HepG2 (cell line): ENCODE results near the gene CLPTM1L. TPM values are rescaled to one million over a fixed set of nuclear protein-coding genes. Genes with fewer than 3 reads are reported as not detected.
A peak's percentile ranks its signal among the peaks of the same experiment; 100 is the strongest.

Experiments
- ATAC-seq: fragments of 200-7000 bp; cut with Tn5 transposase; 3 replicates; pipeline ENCODE4 v1.9.1; 2020; ENCODE audit warnings: mild to moderate bottlenecking, moderate library complexity
- BruUV-seq: library from RNA; stranded (reverse); fragments of 400-500 nt; replicated peaks from 2 replicates; lab custom pipeline; 2021; lab: Mats Ljungman, UMichigan
- CTCF ChIA-PET: fragments of 300-600 bp; formaldehyde crosslinking; extraction: SDS; loops from one replicate; lab custom pipeline; 2021; ENCODE audit warnings: low total read pairs, inconsistent platforms, low intra/inter-chr PET ratio; lab: Yijun Ruan, JAX
- POLR2A ChIA-PET: fragments of 350-600 bp; sonication (Branson Sonifier 250); formaldehyde crosslinking; loops from one replicate; lab custom pipeline; 2020; ENCODE audit warnings: antibody characterized with exemption, inconsistent platforms; lab: Yijun Ruan, JAX
- DNase-seq: peaks from one replicate; pipeline ENCODE4 v3.0.0-alpha.2; 2015; ENCODE audit warnings: low spot score
- FAIRE-seq: peaks from 3 replicates; lab custom pipeline; 2011; peaks lifted over from hg19 to GRCh38; lab: Jason Lieb, UNC
- H2AFZ ChIP-seq: one replicate; pipeline ENCODE4 v1.6.1; 2011; ENCODE audit warnings: low read length, inconsistent platforms
- H3K27ac ChIP-seq: fragments of 300-600 bp; 3 replicates; pipeline ENCODE4 v1.8.0; 2011; ENCODE audit warnings: mixed run types, mild to moderate bottlenecking, mixed read lengths, low read length, inconsistent platforms; ENCODE audit not compliant: insufficient read depth; ENCODE audit errors: extremely low read length
- H3K27me3 ChIP-seq, 2 experiments: fragments of 200-600 bp in 1 of 2; 2 replicates in 1 of 2; 3 replicates in 1 of 2; pipeline versions ENCODE4 v1.6.0 to v1.8.0; 2011; ENCODE audit warnings: low read length in 2 of 2, mild to moderate bottlenecking in 2 of 2, moderate library complexity in 2 of 2, inconsistent platforms in 1 of 2; ENCODE audit not compliant: insufficient read depth in 2 of 2, control insufficient read depth in 1 of 2
- H3K36me3 ChIP-seq, 2 experiments: fragments of 200-600 bp in 1 of 2; replicated peaks in 1 of 2; 2 replicates in 1 of 2; 3 replicates in 1 of 2; pipeline versions ENCODE4 v1.5.1 to v1.8.0; 2011; ENCODE audit warnings: low read length in 2 of 2, inconsistent platforms in 1 of 2; ENCODE audit not compliant: insufficient read depth in 2 of 2, control insufficient read depth in 1 of 2
- H3K4me1 ChIP-seq: 2 replicates; pipeline ENCODE4 v1.5.1; 2012; ENCODE audit warnings: low read length, inconsistent platforms; ENCODE audit not compliant: insufficient read depth
- H3K4me2 ChIP-seq: 2 replicates; pipeline ENCODE4 v1.6.0; 2011; ENCODE audit warnings: low read depth, low read length, inconsistent platforms
- H3K4me3 ChIP-seq, 3 experiments: fragments of 200-600 bp in 1 of 3; sonication (generic), shearing (Covaris generic) in 1 of 3; replicated peaks in 1 of 3; 2 replicates each; pipeline ENCODE4 v1.5.1; 2011 to 2016; ENCODE audit warnings: low read length in 3 of 3, inconsistent platforms in 2 of 3, low read depth in 2 of 3, mild to moderate bottlenecking in 2 of 3, control low read depth in 1 of 3, mixed read lengths in 1 of 3; ENCODE audit not compliant: insufficient read depth in 1 of 3
- H3K79me2 ChIP-seq: one replicate; pipeline ENCODE4 v1.6.1; 2011; ENCODE audit warnings: low read length, inconsistent platforms; ENCODE audit not compliant: insufficient read depth
- H3K9ac ChIP-seq: 2 replicates; pipeline ENCODE4 v1.6.0; 2011; ENCODE audit warnings: mild to moderate bottlenecking, low read depth, low read length, inconsistent platforms; ENCODE audit not compliant: insufficient read depth
- H3K9me3 ChIP-seq: 2 replicates; pipeline ENCODE4 v1.5.1; 2012; ENCODE audit warnings: mild to moderate bottlenecking, low read length
- H4K20me1 ChIP-seq: 2 replicates; pipeline ENCODE4 v1.6.0; 2011; ENCODE audit warnings: inconsistent platforms, mild to moderate bottlenecking, low read length, moderate library complexity; ENCODE audit not compliant: insufficient read depth
- E2F1 ChIP-seq: sonication (generic); formaldehyde crosslinking; IDR thresholded peaks from 2 replicates; pipeline ENCODE4 v1.5.0; 2020; ENCODE audit warnings: missing genetic modification reagents
- FLYWCH1 ChIP-seq: sonication (generic); formaldehyde crosslinking; IDR thresholded peaks from 2 replicates; pipeline ENCODE4 v1.8.1; 2023; ENCODE audit warnings: mild to moderate bottlenecking, missing genetic modification reagents
- JUN ChIP-seq: sonication (generic); formaldehyde crosslinking; IDR thresholded peaks from 2 replicates; pipeline ENCODE4 v1.4.0; 2020; ENCODE audit warnings: mild to moderate bottlenecking, missing genetic modification reagents
- NFRKB ChIP-seq: fragments of 450-650 bp; IDR thresholded peaks from 2 replicates; pipeline ENCODE4 v1.6.1; 2017
- RFX3 ChIP-seq: IDR thresholded peaks from 2 replicates; pipeline ENCODE4 v1.6.1; 2016; ENCODE audit warnings: missing biosample characterization, missing genetic modification reagents
- SUZ12 ChIP-seq: fragments of 150-350 bp; IDR thresholded peaks from 2 replicates; pipeline ENCODE4 v1.6.1; 2014; ENCODE audit warnings: low read depth, low read length
- THAP11 ChIP-seq: IDR thresholded peaks from 2 replicates; pipeline ENCODE4 v1.6.1; 2016; ENCODE audit warnings: missing biosample characterization, missing genetic modification reagents
- ZNF138 ChIP-seq: sonication (generic); formaldehyde crosslinking; IDR thresholded peaks from 2 replicates; pipeline ENCODE4 v1.5.0; 2020; ENCODE audit warnings: mild to moderate bottlenecking, low read depth, missing genetic modification reagents
- WGBS: methylation state at CpG from one replicate; pipeline ENCODE4 v1.1.6; 2017; ENCODE audit warnings: low lambda C conversion rate; 5-methylcytosine and 5-hydroxymethylcytosine counted together
- in situ Hi-C: cut with HindIII; loops from 2 replicates; pipeline ENCODE4 v1.10.0; 2017; ENCODE audit warnings: low pct_unique_long_range_greater_than_20kb; ENCODE audit not compliant: extremely low pct_ligation_motif_present
- intact Hi-C: fragments of 100-400 bp; cut with micrococcal nuclease; formaldehyde crosslinking; loops from one replicate; pipeline ENCODE4 v1.10.0; 2022; ENCODE audit not compliant: unreplicated experiment
- polyA plus RNA-seq, 8 experiments: library from polyadenylated mRNA; depleted of rRNA in 3 of 8; stranded (reverse) in 7 of 8; unstranded in 1 of 8; fragments of >200 nt; fragmentation: Illumina TruSeq in 4 of 8; extraction: Trizol in 4 of 8; gene quantifications; 2 replicates each; pipeline versions ENCODE4 v1.2.1 to v1.2.3, GENCODE V29; 2011 to 2016; ENCODE audit warnings: low read depth in 4 of 8, missing spikeins in 1 of 8, mixed read lengths in 1 of 8; ENCODE audit not compliant: insufficient read depth in 1 of 8
- total RNA-seq, 5 experiments: library from RNA; depleted of rRNA; stranded (reverse); fragments of >200 nt; fragmentation: Illumina TruSeq; extraction: Trizol; gene quantifications; 2 replicates each; pipeline ENCODE4 v1.2.3, GENCODE V29; 2016; ENCODE audit warnings: low read depth in 1 of 5
- TF ChIP-seq, protein P1 (sequence below): sonication (generic); formaldehyde crosslinking; IDR thresholded peaks from 2 replicates; pipeline ENCODE4 v1.9.0; 2021; ENCODE audit warnings: missing genetic modification reagents, mild to moderate bottlenecking, borderline replicate concordance
- TF ChIP-seq, protein P2 (sequence below): sonication (generic); formaldehyde crosslinking; IDR thresholded peaks from 2 replicates; pipeline ENCODE4 v1.4.0; 2020; ENCODE audit warnings: mild to moderate bottlenecking, missing genetic modification reagents
- TF ChIP-seq, protein P3 (sequence below): sonication (generic); formaldehyde crosslinking; IDR thresholded peaks from 2 replicates; pipeline ENCODE4 v1.5.0; 2020; ENCODE audit warnings: missing genetic modification reagents, mild to moderate bottlenecking, borderline replicate concordance
- TF ChIP-seq, protein P4 (sequence below): sonication (generic); formaldehyde crosslinking; IDR thresholded peaks from 2 replicates; pipeline ENCODE4 v1.4.0; 2020; ENCODE audit warnings: missing genetic modification reagents

The CLPTM1L gene
- total and polyA plus RNA-seq, 2 of the 13 experiments (the other 11 are each of a cell fraction or from before 2014, with no cell fraction given): 80.3 to 124 TPM

GRCh38 chr5:1330847-1331831, 13.8 kb downstream of the CLPTM1L start:
- no peaks in the 10 kb centered on the region for H3K9me3 ChIP-seq
- H3K27ac ChIP-seq: no peak overlapping the region
- TF ChIP-seq E2F1 (CRISPR knock-in tag) (no peak), JUN (CRISPR knock-in tag) (no peak), NFRKB (no peak), FLYWCH1 (CRISPR knock-in tag) (no peak), RFX3 (CRISPR knock-in tag) (no peak), ZNF138 (CRISPR knock-in tag) (no peak), SUZ12 (no peak), THAP11 (CRISPR knock-in tag) (no peak)
- TF ChIP-seq, protein P1, sequence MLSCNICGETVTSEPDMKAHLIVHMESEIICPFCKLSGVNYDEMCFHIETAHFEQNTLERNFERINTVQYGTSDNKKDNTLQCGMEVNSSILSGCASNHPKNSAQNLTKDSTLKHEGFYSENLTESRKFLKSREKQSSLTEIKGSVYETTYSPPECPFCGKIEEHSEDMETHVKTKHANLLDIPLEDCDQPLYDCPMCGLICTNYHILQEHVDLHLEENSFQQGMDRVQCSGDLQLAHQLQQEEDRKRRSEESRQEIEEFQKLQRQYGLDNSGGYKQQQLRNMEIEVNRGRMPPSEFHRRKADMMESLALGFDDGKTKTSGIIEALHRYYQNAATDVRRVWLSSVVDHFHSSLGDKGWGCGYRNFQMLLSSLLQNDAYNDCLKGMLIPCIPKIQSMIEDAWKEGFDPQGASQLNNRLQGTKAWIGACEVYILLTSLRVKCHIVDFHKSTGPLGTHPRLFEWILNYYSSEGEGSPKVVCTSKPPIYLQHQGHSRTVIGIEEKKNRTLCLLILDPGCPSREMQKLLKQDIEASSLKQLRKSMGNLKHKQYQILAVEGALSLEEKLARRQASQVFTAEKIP (CRISPR knock-in tag): no peak
- TF ChIP-seq, protein P2, sequence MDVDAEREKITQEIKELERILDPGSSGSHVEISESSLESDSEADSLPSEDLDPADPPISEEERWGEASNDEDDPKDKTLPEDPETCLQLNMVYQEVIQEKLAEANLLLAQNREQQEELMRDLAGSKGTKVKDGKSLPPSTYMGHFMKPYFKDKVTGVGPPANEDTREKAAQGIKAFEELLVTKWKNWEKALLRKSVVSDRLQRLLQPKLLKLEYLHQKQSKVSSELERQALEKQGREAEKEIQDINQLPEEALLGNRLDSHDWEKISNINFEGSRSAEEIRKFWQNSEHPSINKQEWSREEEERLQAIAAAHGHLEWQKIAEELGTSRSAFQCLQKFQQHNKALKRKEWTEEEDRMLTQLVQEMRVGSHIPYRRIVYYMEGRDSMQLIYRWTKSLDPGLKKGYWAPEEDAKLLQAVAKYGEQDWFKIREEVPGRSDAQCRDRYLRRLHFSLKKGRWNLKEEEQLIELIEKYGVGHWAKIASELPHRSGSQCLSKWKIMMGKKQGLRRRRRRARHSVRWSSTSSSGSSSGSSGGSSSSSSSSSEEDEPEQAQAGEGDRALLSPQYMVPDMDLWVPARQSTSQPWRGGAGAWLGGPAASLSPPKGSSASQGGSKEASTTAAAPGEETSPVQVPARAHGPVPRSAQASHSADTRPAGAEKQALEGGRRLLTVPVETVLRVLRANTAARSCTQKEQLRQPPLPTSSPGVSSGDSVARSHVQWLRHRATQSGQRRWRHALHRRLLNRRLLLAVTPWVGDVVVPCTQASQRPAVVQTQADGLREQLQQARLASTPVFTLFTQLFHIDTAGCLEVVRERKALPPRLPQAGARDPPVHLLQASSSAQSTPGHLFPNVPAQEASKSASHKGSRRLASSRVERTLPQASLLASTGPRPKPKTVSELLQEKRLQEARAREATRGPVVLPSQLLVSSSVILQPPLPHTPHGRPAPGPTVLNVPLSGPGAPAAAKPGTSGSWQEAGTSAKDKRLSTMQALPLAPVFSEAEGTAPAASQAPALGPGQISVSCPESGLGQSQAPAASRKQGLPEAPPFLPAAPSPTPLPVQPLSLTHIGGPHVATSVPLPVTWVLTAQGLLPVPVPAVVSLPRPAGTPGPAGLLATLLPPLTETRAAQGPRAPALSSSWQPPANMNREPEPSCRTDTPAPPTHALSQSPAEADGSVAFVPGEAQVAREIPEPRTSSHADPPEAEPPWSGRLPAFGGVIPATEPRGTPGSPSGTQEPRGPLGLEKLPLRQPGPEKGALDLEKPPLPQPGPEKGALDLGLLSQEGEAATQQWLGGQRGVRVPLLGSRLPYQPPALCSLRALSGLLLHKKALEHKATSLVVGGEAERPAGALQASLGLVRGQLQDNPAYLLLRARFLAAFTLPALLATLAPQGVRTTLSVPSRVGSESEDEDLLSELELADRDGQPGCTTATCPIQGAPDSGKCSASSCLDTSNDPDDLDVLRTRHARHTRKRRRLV (CRISPR knock-in tag): no peak
- TF ChIP-seq, protein P3, sequence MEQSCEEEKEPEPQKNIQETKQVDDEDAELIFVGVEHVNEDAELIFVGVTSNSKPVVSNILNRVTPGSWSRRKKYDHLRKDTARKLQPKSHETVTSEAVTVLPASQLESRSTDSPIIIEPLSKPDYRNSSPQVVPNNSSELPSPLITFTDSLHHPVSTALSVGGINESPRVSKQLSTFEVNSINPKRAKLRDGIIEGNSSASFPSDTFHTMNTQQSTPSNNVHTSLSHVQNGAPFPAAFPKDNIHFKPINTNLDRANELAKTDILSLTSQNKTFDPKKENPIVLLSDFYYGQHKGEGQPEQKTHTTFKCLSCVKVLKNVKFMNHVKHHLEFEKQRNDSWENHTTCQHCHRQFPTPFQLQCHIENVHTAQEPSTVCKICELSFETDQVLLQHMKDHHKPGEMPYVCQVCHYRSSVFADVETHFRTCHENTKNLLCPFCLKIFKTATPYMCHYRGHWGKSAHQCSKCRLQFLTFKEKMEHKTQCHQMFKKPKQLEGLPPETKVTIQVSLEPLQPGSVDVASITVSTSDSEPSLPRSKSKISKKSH: no peak
- TF ChIP-seq, protein P4, sequence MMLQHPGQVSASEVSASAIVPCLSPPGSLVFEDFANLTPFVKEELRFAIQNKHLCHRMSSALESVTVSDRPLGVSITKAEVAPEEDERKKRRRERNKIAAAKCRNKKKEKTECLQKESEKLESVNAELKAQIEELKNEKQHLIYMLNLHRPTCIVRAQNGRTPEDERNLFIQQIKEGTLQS: no peak
- no peaks in the 10 kb centered on the region for H3K79me2 ChIP-seq
- H3K4me1 ChIP-seq: peaks cover 23% of the 10 kb centered on the region
- no peak overlapping the region for H3K4me3 ChIP-seq
- intact Hi-C loops (no loop called here), in situ Hi-C loops (no loop called here)
- FAIRE-seq (no peak), DNase-seq (no peak), ATAC-seq (peak; percentile 25)
- H3K4me2 ChIP-seq: no peak overlapping the region
- no peaks in the 10 kb centered on the region for H3K27me3 ChIP-seq
- ChIA-PET POLR2A (no interaction called here), CTCF (no interaction called here)
- BruUV-seq: no TSS peak
- H3K9ac ChIP-seq: no peak overlapping the region
- WGBS: 100% methylated on average over 17 of the region's 35 CpGs
- H4K20me1 ChIP-seq: peaks cover 25% of the 10 kb centered on the region
- no peak overlapping the region for H2AFZ ChIP-seq
- peaks cover 24 to 40% of the 10 kb centered on the region in 2 experiments; a peak in 4 of 5 replicates for H3K36me3 ChIP-seq
